IMR-90 (cell line): ENCODE measurements around the gene VTCN1. TPM values are rescaled to one million over a fixed set of nuclear protein-coding genes. Genes with fewer than 3 reads are reported as not detected.

Experiments used
- ATAC-seq: fragments of 200-7000 bp; cut with Tn5 transposase; 2 replicates; pipeline ENCODE4 v1.9.1; 2020; ENCODE audit warnings: low read depth, mild to moderate bottlenecking, moderate library complexity
- BruUV-seq: library from RNA; stranded (reverse); fragments of 400-500 nt; replicated peaks from 2 replicates; lab custom pipeline; 2021; lab: Mats Ljungman, UMichigan
- CTCF ChIA-PET: fragments of 300-600 bp; formaldehyde crosslinking; extraction: SDS; loops from one replicate; lab custom pipeline; 2021; ENCODE audit warnings: antibody characterized with exemption; lab: Yijun Ruan, JAX
- POLR2A ChIA-PET: fragments of 300-600 bp; sonication (Branson Sonifier 250); formaldehyde crosslinking; loops from one replicate; lab custom pipeline; 2022; ENCODE audit warnings: antibody characterized with exemption; ENCODE audit not compliant: unreplicated experiment; lab: Charles Lee
- DNase-seq: peaks from one replicate; pipeline ENCODE4 v3.0.0; 2013
- H2AFZ ChIP-seq: replicated peaks from 2 replicates; pipeline ENCODE3; 2013; ENCODE audit warnings: low read length, mild to moderate bottlenecking; ENCODE audit not compliant: poor library complexity
- H2AK5ac ChIP-seq: 2 replicates; pipeline ENCODE4 v1.6.1; 2013; ENCODE audit warnings: low read depth, low read length, inconsistent platforms
- H2AK9ac ChIP-seq: replicated peaks from 2 replicates; pipeline ENCODE3; 2013; ENCODE audit warnings: mild to moderate bottlenecking, low read depth, low read length, moderate library complexity; ENCODE audit not compliant: poor library complexity
- H2BK120ac ChIP-seq: 2 replicates; pipeline ENCODE4 v1.6.1; 2013; ENCODE audit warnings: low read depth, low read length, inconsistent platforms
- H2BK15ac ChIP-seq: 3 replicates; pipeline ENCODE4 v1.6.1; 2013; ENCODE audit warnings: low read depth, low read length, inconsistent platforms
- H2BK20ac ChIP-seq: 2 replicates; pipeline ENCODE4 v1.6.1; 2013; ENCODE audit warnings: low read depth, mild to moderate bottlenecking, inconsistent platforms, low read length, moderate library complexity
- H2BK5ac ChIP-seq: 2 replicates; pipeline ENCODE4 v1.6.1; 2013; ENCODE audit warnings: mild to moderate bottlenecking, low read depth, low read length, inconsistent platforms; ENCODE audit not compliant: poor library complexity, severe bottlenecking
- H3K14ac ChIP-seq: replicated peaks from 2 replicates; pipeline ENCODE4 v1.6.1; 2013; ENCODE audit warnings: low read depth, low read length, inconsistent platforms
- H3K18ac ChIP-seq: 2 replicates; pipeline ENCODE4 v1.6.1; 2013; ENCODE audit warnings: low read depth, low read length, control low read depth
- H3K23ac ChIP-seq: 2 replicates; pipeline ENCODE4 v1.6.1; 2013; ENCODE audit warnings: low read depth, low read length, inconsistent platforms
- H3K27ac ChIP-seq: 2 replicates; pipeline ENCODE4 v1.5.1; 2013; ENCODE audit warnings: mild to moderate bottlenecking, control low read depth, low read length; ENCODE audit not compliant: insufficient read depth
- H3K27me3 ChIP-seq: 2 replicates; pipeline ENCODE4 v1.6.1; 2013; ENCODE audit warnings: low read length; ENCODE audit not compliant: control insufficient read depth, insufficient read depth
- H3K36me3 ChIP-seq: 2 replicates; pipeline ENCODE4 v1.6.1; 2013; ENCODE audit warnings: low read length, mixed read lengths; ENCODE audit not compliant: control insufficient read depth, insufficient read depth
- H3K4ac ChIP-seq: 2 replicates; pipeline ENCODE4 v1.6.1; 2013; ENCODE audit warnings: low read depth, low read length, inconsistent platforms
- H3K4me1 ChIP-seq: 2 replicates; pipeline ENCODE4 v1.6.1; 2013; ENCODE audit warnings: low read length, mixed read lengths; ENCODE audit not compliant: control insufficient read depth, insufficient read depth
- H3K4me2 ChIP-seq: 2 replicates; pipeline ENCODE4 v1.6.1; 2013; ENCODE audit warnings: low read depth, mild to moderate bottlenecking, control low read depth, low read length, moderate library complexity
- H3K4me3 ChIP-seq: 2 replicates; pipeline ENCODE4 v1.5.1; 2013; ENCODE audit warnings: low read depth, mild to moderate bottlenecking, control low read depth, low read length, moderate library complexity; ENCODE audit not compliant: insufficient read depth
- H3K56ac ChIP-seq: 2 replicates; pipeline ENCODE4 v1.6.1; 2013; ENCODE audit warnings: low read length, inconsistent platforms; ENCODE audit not compliant: insufficient read depth; ENCODE audit errors: extremely low read depth
- H3K79me1 ChIP-seq, 2 experiments: 2 replicates each; pipeline ENCODE4 v1.6.1; 2013; ENCODE audit warnings: low read length in 2 of 2, inconsistent platforms in 1 of 2, low read depth in 1 of 2
- H3K9ac ChIP-seq: 2 replicates; pipeline ENCODE4 v1.6.1; 2013; ENCODE audit warnings: low read depth, low read length, control low read depth
- H3K9me1 ChIP-seq: 2 replicates; pipeline ENCODE4 v1.6.1; 2013; ENCODE audit warnings: low read length, inconsistent platforms; ENCODE audit not compliant: insufficient read depth
- H3K9me3 ChIP-seq: 2 replicates; pipeline ENCODE4 v1.6.1; 2013; ENCODE audit warnings: low read length; ENCODE audit not compliant: control insufficient read depth, insufficient read depth
- H4K20me1 ChIP-seq: 2 replicates; pipeline ENCODE4 v1.6.1; 2013; ENCODE audit warnings: low read length, inconsistent platforms; ENCODE audit not compliant: insufficient read depth
- H4K5ac ChIP-seq: 2 replicates; pipeline ENCODE4 v1.6.1; 2013; ENCODE audit warnings: mild to moderate bottlenecking, low read depth, low read length, control low read depth
- H4K8ac ChIP-seq, 2 experiments: 2 replicates each; pipeline ENCODE4 v1.6.1; 2013; ENCODE audit warnings: low read depth in 2 of 2, low read length in 2 of 2, control low read depth in 1 of 2, inconsistent platforms in 1 of 2
- H4K91ac ChIP-seq: 2 replicates; pipeline ENCODE4 v1.6.1; 2013; ENCODE audit warnings: low read depth, low read length, inconsistent platforms; ENCODE audit not compliant: insufficient read depth
- BHLHE40 ChIP-seq: fragments of 150-350 bp; IDR thresholded peaks from 2 replicates; pipeline ENCODE4 v1.6.1; 2016; ENCODE audit warnings: mild to moderate bottlenecking, low read depth, low read length
- CHD1 ChIP-seq: IDR thresholded peaks from 2 replicates; pipeline ENCODE4 v1.6.1; 2012; ENCODE audit warnings: low read depth, low read length, improper control_type of control experiment
- MAZ ChIP-seq: IDR thresholded peaks from 2 replicates; pipeline ENCODE4 v1.6.1; 2012; ENCODE audit warnings: low read depth, mild to moderate bottlenecking, low read length, improper control_type of control experiment, moderate library complexity, borderline replicate concordance
- MXI1 ChIP-seq: IDR thresholded peaks from 2 replicates; pipeline ENCODE4 v1.6.1; 2012; ENCODE audit warnings: low read depth, mild to moderate bottlenecking, low read length, moderate library complexity, borderline replicate concordance
- POLR2A ChIP-seq: IDR thresholded peaks from 2 replicates; pipeline ENCODE4 v1.6.1; 2012; ENCODE audit warnings: mild to moderate bottlenecking, low read depth, low read length
- RAD21 ChIP-seq: IDR thresholded peaks from 2 replicates; pipeline ENCODE4 v1.6.1; 2012; ENCODE audit warnings: low read length, improper control_type of control experiment
- WGBS, 2 experiments: methylation state at CpG; one replicate each; pipeline versions ENCODE4 v1.1.5 to v1.1.7; 2013; ENCODE audit warnings: missing lambda C conversion rate in 2 of 2; ENCODE audit not compliant: insufficient read length in 1 of 2; ENCODE audit errors: extremely low coverage in 2 of 2; 5-methylcytosine and 5-hydroxymethylcytosine counted together
- dilution Hi-C: fragments of 300-500 bp; cut with HindIII; formaldehyde crosslinking; loops from one replicate; pipeline ENCODE4 v1.14.3; 2018; ENCODE audit warnings: low sequenced_read_pairs; ENCODE audit not compliant: unreplicated experiment
- in situ Hi-C: fragments of 300-500 bp; cut with MboI; formaldehyde crosslinking; loops from 3 replicates; pipeline ENCODE4 v1.14.3; 2019; ENCODE audit warnings: low sequenced_read_pairs, inconsistent platforms, mixed read lengths
- intact Hi-C: fragments of 100-400 bp; cut with micrococcal nuclease; formaldehyde crosslinking; loops from 2 replicates; pipeline ENCODE4 v1.10.0; 2022
- polyA plus RNA-seq, 3 experiments: library from polyadenylated mRNA; depleted of rRNA; stranded (reverse); fragments of >200 nt; gene quantifications; 2 replicates each; pipeline ENCODE4 v1.2.3, GENCODE V29; 2012; ENCODE audit warnings: low replicate concordance in 1 of 3
- total RNA-seq: library from RNA; depleted of rRNA; stranded (reverse); fragments of >200 nt; gene quantifications from 2 replicates; pipeline ENCODE4 v1.2.3, GENCODE V29; 2012
- TF ChIP-seq, protein P1 (sequence below): fragments of 150-350 bp; IDR thresholded peaks from 2 replicates; pipeline ENCODE4 v1.6.1; 2017; ENCODE audit warnings: mild to moderate bottlenecking, antibody characterized with exemption, low read length, low read depth
- TF ChIP-seq, protein P2 (sequence below): fragments of 150-350 bp; IDR thresholded peaks from 2 replicates; pipeline ENCODE4 v1.6.1; 2016; ENCODE audit warnings: low read depth, mild to moderate bottlenecking, low read length, moderate library complexity, borderline replicate concordance

The VTCN1 gene
- total and polyA plus RNA-seq, 2 of the 4 experiments (the other 2 are of a cell fraction) = not detected

DNA sequence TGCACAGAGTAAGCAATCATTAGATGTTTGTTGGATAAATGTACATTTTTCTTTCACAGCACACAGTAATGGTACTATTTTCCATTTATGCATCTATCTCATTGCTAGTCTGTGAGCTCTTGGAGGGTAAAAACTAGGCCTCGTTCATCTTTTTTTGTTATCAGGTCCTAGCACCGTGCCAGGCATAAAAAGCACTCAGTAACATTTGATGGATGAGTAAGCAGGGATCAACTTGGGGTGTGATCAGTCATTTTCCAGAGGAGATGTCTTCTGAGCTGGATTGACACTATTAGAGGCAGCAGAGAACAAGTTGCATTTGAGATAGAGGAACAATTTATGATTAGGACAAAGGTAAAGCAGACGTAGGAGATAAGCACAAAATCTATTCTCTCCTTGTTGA lies 4.3 kb upstream of the VTCN1 start:
- ATAC-seq (no peak), DNase-seq (no peak)
- in situ Hi-C loops = no loop called here
- H3K14ac ChIP-seq = no peak overlapping the region
- no peak overlapping the region for H2BK5ac ChIP-seq
- H4K8ac ChIP-seq = no peak overlapping the region
- no peaks in the 10 kb centered on the region for H3K9me3 ChIP-seq
- no TSS peak for BruUV-seq
- POLR2A ChIA-PET = no interaction called here
- intact Hi-C loops = no loop called here
- no peak overlapping the region for H3K18ac ChIP-seq
- no peak overlapping the region for H3K27ac ChIP-seq
- TF ChIP-seq RAD21 (no peak), MAZ (no peak), CHD1 (no peak), BHLHE40 (no peak), POLR2A (no peak), MXI1 (no peak)
- TF ChIP-seq, protein P1, sequence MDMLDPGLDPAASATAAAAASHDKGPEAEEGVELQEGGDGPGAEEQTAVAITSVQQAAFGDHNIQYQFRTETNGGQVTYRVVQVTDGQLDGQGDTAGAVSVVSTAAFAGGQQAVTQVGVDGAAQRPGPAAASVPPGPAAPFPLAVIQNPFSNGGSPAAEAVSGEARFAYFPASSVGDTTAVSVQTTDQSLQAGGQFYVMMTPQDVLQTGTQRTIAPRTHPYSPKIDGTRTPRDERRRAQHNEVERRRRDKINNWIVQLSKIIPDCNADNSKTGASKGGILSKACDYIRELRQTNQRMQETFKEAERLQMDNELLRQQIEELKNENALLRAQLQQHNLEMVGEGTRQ = no peak
- TF ChIP-seq, protein P2, sequence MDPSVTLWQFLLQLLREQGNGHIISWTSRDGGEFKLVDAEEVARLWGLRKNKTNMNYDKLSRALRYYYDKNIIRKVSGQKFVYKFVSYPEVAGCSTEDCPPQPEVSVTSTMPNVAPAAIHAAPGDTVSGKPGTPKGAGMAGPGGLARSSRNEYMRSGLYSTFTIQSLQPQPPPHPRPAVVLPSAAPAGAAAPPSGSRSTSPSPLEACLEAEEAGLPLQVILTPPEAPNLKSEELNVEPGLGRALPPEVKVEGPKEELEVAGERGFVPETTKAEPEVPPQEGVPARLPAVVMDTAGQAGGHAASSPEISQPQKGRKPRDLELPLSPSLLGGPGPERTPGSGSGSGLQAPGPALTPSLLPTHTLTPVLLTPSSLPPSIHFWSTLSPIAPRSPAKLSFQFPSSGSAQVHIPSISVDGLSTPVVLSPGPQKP = no peak
- WGBS, 2 experiments = no CpG with 5 or more reads among the region's 3 CpGs
- no peak overlapping the region for H3K4ac ChIP-seq
- H4K91ac ChIP-seq = no peak overlapping the region
- H2AK5ac ChIP-seq = no peak overlapping the region
- H2BK120ac ChIP-seq = no peak overlapping the region
- H3K56ac ChIP-seq = no peak overlapping the region
- peaks cover 6% of the 10 kb centered on the region for H3K27me3 ChIP-seq
- H3K4me1 ChIP-seq = no peaks in the 10 kb centered on the region
- H3K36me3 ChIP-seq = no peaks in the 10 kb centered on the region
- H2BK15ac ChIP-seq = no peak overlapping the region
- H4K20me1 ChIP-seq = no peaks in the 10 kb centered on the region
- no peak overlapping the region for H2AFZ ChIP-seq
- no peak overlapping the region for H3K9ac ChIP-seq
- no peak overlapping the region for H4K5ac ChIP-seq
- no peak overlapping the region for H3K23ac ChIP-seq
- no peak overlapping the region for H2BK20ac ChIP-seq
- H3K4me3 ChIP-seq = no peak overlapping the region
- no peak overlapping the region for H2AK9ac ChIP-seq
- CTCF ChIA-PET = no interaction called here
- dilution Hi-C loops = no loop called here
- no peaks in the 10 kb centered on the region for H3K9me1 ChIP-seq
- no peaks in the 10 kb centered on the region for H3K79me1 ChIP-seq
- H3K4me2 ChIP-seq = no peak overlapping the region
